ENCODE results near the gene COL23A1.

GRCh38 chr5:178325679-178326373, 264.4 kb downstream of the COL23A1 start:
- TF ChIP-seq EZH2 (optimal IDR thresholded peaks at IDR 0.05; ENCODE audit: low read depth, low read length) (no peak), EZH2phosphoT487 (IDR thresholded peaks at IDR 0.05; ENCODE audit: low read length) (no peak)
- TF ChIP-seq, protein P1, sequence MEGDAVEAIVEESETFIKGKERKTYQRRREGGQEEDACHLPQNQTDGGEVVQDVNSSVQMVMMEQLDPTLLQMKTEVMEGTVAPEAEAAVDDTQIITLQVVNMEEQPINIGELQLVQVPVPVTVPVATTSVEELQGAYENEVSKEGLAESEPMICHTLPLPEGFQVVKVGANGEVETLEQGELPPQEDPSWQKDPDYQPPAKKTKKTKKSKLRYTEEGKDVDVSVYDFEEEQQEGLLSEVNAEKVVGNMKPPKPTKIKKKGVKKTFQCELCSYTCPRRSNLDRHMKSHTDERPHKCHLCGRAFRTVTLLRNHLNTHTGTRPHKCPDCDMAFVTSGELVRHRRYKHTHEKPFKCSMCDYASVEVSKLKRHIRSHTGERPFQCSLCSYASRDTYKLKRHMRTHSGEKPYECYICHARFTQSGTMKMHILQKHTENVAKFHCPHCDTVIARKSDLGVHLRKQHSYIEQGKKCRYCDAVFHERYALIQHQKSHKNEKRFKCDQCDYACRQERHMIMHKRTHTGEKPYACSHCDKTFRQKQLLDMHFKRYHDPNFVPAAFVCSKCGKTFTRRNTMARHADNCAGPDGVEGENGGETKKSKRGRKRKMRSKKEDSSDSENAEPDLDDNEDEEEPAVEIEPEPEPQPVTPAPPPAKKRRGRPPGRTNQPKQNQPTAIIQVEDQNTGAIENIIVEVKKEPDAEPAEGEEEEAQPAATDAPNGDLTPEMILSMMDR (IDR thresholded peaks at IDR 0.05; ENCODE audit: low read length): no peak

Data from MM.1S (cell line).